ENCODE measurements around the gene UNC13C. TPM values are rescaled to one million over a fixed set of nuclear protein-coding genes. Genes with fewer than 3 reads are reported as not detected.

The UNC13C gene
- total and polyA plus RNA-seq, 10 of the 15 experiments (the other 5 are each of a cell fraction or from before 2014, with no cell fraction given): 9.9 to 81.3 (median 25.0) TPM

- peak; percentile 73 for TF ChIP-seq ATF2 (IDR thresholded peaks at IDR 0.05; ENCODE audit: low read length)
- no peak for TF ChIP-seq NR2C1 (IDR thresholded peaks at IDR 0.05)
- peak; percentile 46; the same call in 1 of the 2 replicates for TF ChIP-seq NR2F1 (conservative IDR thresholded peaks at IDR 0.05)
- TF ChIP-seq FOXM1 (IDR thresholded peaks at IDR 0.05; ENCODE audit: low read depth, low read length): peak; percentile 82; the same call in 1 of the 2 replicates
- no peak for TF ChIP-seq HDAC2 (IDR thresholded peaks at IDR 0.05)
- TF ChIP-seq, protein P1, sequence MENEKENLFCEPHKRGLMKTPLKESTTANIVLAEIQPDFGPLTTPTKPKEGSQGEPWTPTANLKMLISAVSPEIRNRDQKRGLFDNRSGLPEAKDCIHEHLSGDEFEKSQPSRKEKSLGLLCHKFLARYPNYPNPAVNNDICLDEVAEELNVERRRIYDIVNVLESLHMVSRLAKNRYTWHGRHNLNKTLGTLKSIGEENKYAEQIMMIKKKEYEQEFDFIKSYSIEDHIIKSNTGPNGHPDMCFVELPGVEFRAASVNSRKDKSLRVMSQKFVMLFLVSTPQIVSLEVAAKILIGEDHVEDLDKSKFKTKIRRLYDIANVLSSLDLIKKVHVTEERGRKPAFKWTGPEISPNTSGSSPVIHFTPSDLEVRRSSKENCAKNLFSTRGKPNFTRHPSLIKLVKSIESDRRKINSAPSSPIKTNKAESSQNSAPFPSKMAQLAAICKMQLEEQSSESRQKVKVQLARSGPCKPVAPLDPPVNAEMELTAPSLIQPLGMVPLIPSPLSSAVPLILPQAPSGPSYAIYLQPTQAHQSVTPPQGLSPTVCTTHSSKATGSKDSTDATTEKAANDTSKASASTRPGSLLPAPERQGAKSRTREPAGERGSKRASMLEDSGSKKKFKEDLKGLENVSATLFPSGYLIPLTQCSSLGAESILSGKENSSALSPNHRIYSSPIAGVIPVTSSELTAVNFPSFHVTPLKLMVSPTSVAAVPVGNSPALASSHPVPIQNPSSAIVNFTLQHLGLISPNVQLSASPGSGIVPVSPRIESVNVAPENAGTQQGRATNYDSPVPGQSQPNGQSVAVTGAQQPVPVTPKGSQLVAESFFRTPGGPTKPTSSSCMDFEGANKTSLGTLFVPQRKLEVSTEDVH (IDR thresholded peaks at IDR 0.05; ENCODE audit: low read depth, partially characterized antibody): no peak
- no peak for TF ChIP-seq SIX5 (IDR thresholded peaks at IDR 0.05; ENCODE audit: low read depth, low read length, severe bottlenecking)
- TF ChIP-seq KAT2A (conservative IDR thresholded peaks at IDR 0.05; ENCODE audit: control insufficient read depth, low read depth, low read length): no peak
- no peak; the same call in 1 of the 2 replicates for TF ChIP-seq BACH1 (IDR thresholded peaks at IDR 0.05; ENCODE audit: borderline replicate concordance)
These were observed 369.0 kb downstream of the UNC13C start (continued) for GRCh38 chr15:54347082-54347827.

Measured in GM12878 (cell line).